GM19239 (cell line): ENCODE measurements around the gene SLC16A9.
A peak's percentile ranks its signal among the peaks of the same experiment; 100 is the strongest.
"Not testable (repeated sequence)": the region's sequence is repeated elsewhere in the genome, so short reads cannot be mapped to it uniquely, and the experiment has no call there.

Source experiments
- DNase-seq: peaks from one replicate; pipeline ENCODE4 v3.0.0; 2011; ENCODE audit warnings: low spot score; ENCODE audit not compliant: insufficient read length
- FAIRE-seq: peaks from 2 replicates; lab custom pipeline; 2011; peaks lifted over from hg19 to GRCh38; lab: Jason Lieb, UNC

Gene SLC16A9

GRCh38 chr10:59709395-59710125, at the start of gene SLC16A9:
Gene SLC16A9 (minus strand): TSS chr10:59709850. CDS start chr10:59684291, 25,559 bp downstream.
- FAIRE-seq: peak; percentile 70
- DNase-seq: peak; percentile 56

- no peak for FAIRE-seq
- DNase-seq: no peak
These were observed 48.3 kb upstream of the SLC16A9 start for GRCh38 chr10:59757966-59758365.

GRCh38 chr10:59754951-59755350, 45.3 kb upstream of the SLC16A9 start:
- DNase-seq: no peak
- FAIRE-seq: no peak

- FAIRE-seq: no peak
These were observed 43.6 kb upstream of the SLC16A9 start, which contains the start of gene MRLN for GRCh38 chr10:59753267-59753666. Gene MRLN (minus strand): TSS chr10:59753455.

GRCh38 chr10:59752278-59752940, 42.8 kb upstream of the SLC16A9 start:
- no peak for FAIRE-seq
- DNase-seq: no peak

More at GRCh38 chr10:59753267-59753666, 43.6 kb upstream of the SLC16A9 start, which contains the start of gene MRLN:
- no peak for DNase-seq

- no peak for DNase-seq
These were observed 40.7 kb upstream of the SLC16A9 start for GRCh38 chr10:59750155-59750945.

GRCh38 chr10:59748834-59749233, 39.2 kb upstream of the SLC16A9 start:
- FAIRE-seq (no peak), DNase-seq (peak; percentile 9)

More at GRCh38 chr10:59750155-59750945, 40.7 kb upstream of the SLC16A9 start:
- FAIRE-seq: no peak

GRCh38 chr10:59745163-59745650, 35.6 kb upstream of the SLC16A9 start:
- FAIRE-seq (no peak), DNase-seq (no peak)

GRCh38 chr10:59744762-59745161, 35.1 kb upstream of the SLC16A9 start:
- DNase-seq, FAIRE-seq: not testable (repeated sequence)

GRCh38 chr10:59744156-59744555, 34.5 kb upstream of the SLC16A9 start:
- DNase-seq, FAIRE-seq: not testable (repeated sequence)

GRCh38 chr10:59741583-59741982, 31.9 kb upstream of the SLC16A9 start:
- FAIRE-seq (no peak), DNase-seq (no peak)

GRCh38 chr10:59741048-59741447, 31.4 kb upstream of the SLC16A9 start:
- DNase-seq (no peak), FAIRE-seq (no peak)

GRCh38 chr10:59736749-59737148, 27.1 kb upstream of the SLC16A9 start:
- DNase-seq (no peak), FAIRE-seq (no peak)

- FAIRE-seq (no peak), DNase-seq (no peak)
These were observed 25.6 kb upstream of the SLC16A9 start for GRCh38 chr10:59735296-59735695.

GRCh38 chr10:59734014-59734462, 24.4 kb upstream of the SLC16A9 start:
- DNase-seq: no peak
- FAIRE-seq: no peak

GRCh38 chr10:59733321-59734013, 23.8 kb upstream of the SLC16A9 start:
- FAIRE-seq, DNase-seq: not testable (repeated sequence)

- not testable (repeated sequence) for DNase-seq, FAIRE-seq
These were observed 23.2 kb upstream of the SLC16A9 start for GRCh38 chr10:59732849-59733248.

GRCh38 chr10:59729167-59729566, 19.5 kb upstream of the SLC16A9 start:
- DNase-seq, FAIRE-seq: not testable (repeated sequence)

- no peak for DNase-seq
- no peak for FAIRE-seq
These were observed 14.7 kb upstream of the SLC16A9 start for GRCh38 chr10:59724098-59724938.
